ENCODE measurements around the gene PTPRG. TPM values are rescaled to one million over a fixed set of nuclear protein-coding genes. Genes with fewer than 3 reads are reported as not detected.

The PTPRG gene
- total and polyA plus RNA-seq, 2 of the 13 experiments (the other 11 are each of a cell fraction or from before 2014, with no cell fraction given): 8.0 to 25.3 TPM

DNA sequence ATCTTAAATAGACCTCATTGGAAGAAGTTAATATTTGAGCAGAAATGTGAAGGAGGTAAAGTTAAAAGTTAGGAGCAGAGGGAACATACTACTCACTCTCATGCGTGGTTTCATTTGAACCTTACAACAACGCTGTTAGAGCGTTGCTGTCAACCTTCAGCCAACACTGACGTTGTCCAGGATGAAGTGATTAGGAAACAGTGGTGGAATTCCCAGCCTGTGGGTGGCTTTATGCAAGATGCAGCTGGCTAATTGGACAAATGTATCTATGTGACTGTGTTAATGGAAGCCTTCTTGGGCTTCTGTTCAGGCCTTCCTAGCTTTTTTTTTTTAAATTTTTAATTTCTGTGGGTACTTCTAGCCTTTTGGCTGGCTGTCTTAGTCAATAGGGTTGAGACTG lies 40.5 kb downstream of the PTPRG start:
- ATAC-seq (no peak), DNase-seq (ENCODE audit: low spot score) (no peak), FAIRE-seq (no peak)
- in situ Hi-C loops (cut with HindIII; ENCODE audit: extremely low pct_ligation_motif_present, low pct_unique_long_range_greater_than_20kb) (no loop called here), intact Hi-C loops (cut with micrococcal nuclease; ENCODE audit: unreplicated experiment) (no loop called here)
- Histone ChIP-seq H3K79me2 (ENCODE audit: insufficient read depth, low read length) (peaks cover 26% of the 10 kb centered on the region), H3K27me3 (ENCODE audit: control insufficient read depth in 1 of 2, insufficient read depth in 2 of 2, low read length in 2 of 2) (no peaks in the 10 kb centered on the region), H3K9me3 (ENCODE audit: low read length) (no peaks in the 10 kb centered on the region), H2AFZ (ENCODE audit: low read length) (no peak overlapping the region), H3K9ac (ENCODE audit: insufficient read depth, low read depth, low read length) (no peak overlapping the region), H3K36me3 (replicated peaks in 1 of 2; ENCODE audit: control insufficient read depth in 1 of 2, insufficient read depth in 2 of 2, low read length in 2 of 2) (peaks cover 2 to 3% of the 10 kb centered on the region in 2 experiments; a peak in 1 of 5 replicates), H3K4me1 (ENCODE audit: insufficient read depth, low read length) (peaks cover 22% of the 10 kb centered on the region), H3K4me3 (replicated peaks in 1 of 3; ENCODE audit: insufficient read depth in 1 of 3, low read depth in 2 of 3, low read length in 3 of 3) (no peak overlapping the region), H4K20me1 (ENCODE audit: insufficient read depth, low read length) (peaks cover 5% of the 10 kb centered on the region; the same call in 1 of the 2 replicates), H3K4me2 (ENCODE audit: low read depth, low read length) (no peak overlapping the region), H3K27ac (ENCODE audit: extremely low read length, insufficient read depth, low read length) (no peak overlapping the region)
- ChIA-PET POLR2A (no interaction called here), CTCF (ENCODE audit: low intra/inter-chr PET ratio, low total read pairs) (no interaction called here)
- TF ChIP-seq ZNF430 (CRISPR knock-in tag; IDR thresholded peaks at IDR 0.05): no peak
- TF ChIP-seq ZNF329 (CRISPR knock-in tag; IDR thresholded peaks at IDR 0.05; ENCODE audit: low read depth): no peak
- TF ChIP-seq SKI (IDR thresholded peaks at IDR 0.05; ENCODE audit: partially characterized antibody): no peak
- TF ChIP-seq MATR3 (CRISPR knock-in tag; IDR thresholded peaks at IDR 0.05): no peak
- TF ChIP-seq CBFB (CRISPR knock-in tag; IDR thresholded peaks at IDR 0.05): no peak
- TF ChIP-seq SIX4 (CRISPR knock-in tag; IDR thresholded peaks at IDR 0.05): no peak
- no peak for TF ChIP-seq ZNF570 (CRISPR knock-in tag; IDR thresholded peaks at IDR 0.05; ENCODE audit: borderline replicate concordance)
- no peak for TF ChIP-seq ATF7 (IDR thresholded peaks at IDR 0.05)
- no peak for TF ChIP-seq ATF7 (CRISPR knock-in tag; IDR thresholded peaks at IDR 0.05)
- no peak for TF ChIP-seq ZBTB10 (CRISPR knock-in tag; IDR thresholded peaks at IDR 0.05; ENCODE audit: borderline replicate concordance)
- no peak for TF ChIP-seq ZNF564 (CRISPR knock-in tag; IDR thresholded peaks at IDR 0.05)
- no peak for TF ChIP-seq ZNF292 (CRISPR knock-in tag; IDR thresholded peaks at IDR 0.05; ENCODE audit: borderline replicate concordance, low read depth)
- TF ChIP-seq, protein P1, sequence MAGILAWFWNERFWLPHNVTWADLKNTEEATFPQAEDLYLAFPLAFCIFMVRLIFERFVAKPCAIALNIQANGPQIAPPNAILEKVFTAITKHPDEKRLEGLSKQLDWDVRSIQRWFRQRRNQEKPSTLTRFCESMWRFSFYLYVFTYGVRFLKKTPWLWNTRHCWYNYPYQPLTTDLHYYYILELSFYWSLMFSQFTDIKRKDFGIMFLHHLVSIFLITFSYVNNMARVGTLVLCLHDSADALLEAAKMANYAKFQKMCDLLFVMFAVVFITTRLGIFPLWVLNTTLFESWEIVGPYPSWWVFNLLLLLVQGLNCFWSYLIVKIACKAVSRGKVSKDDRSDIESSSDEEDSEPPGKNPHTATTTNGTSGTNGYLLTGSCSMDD (CRISPR knock-in tag; IDR thresholded peaks at IDR 0.05): no peak
- TF ChIP-seq KLF15 (CRISPR knock-in tag; IDR thresholded peaks at IDR 0.05; ENCODE audit: borderline replicate concordance): no peak
- no peak for TF ChIP-seq IKZF4 (CRISPR knock-in tag; IDR thresholded peaks at IDR 0.05; ENCODE audit: borderline replicate concordance, low read depth, not compliant biosample characterization)
- TF ChIP-seq E2F1 (CRISPR knock-in tag; IDR thresholded peaks at IDR 0.05): no peak
- TF ChIP-seq CBX5 (CRISPR knock-in tag; IDR thresholded peaks at IDR 0.05; ENCODE audit: borderline replicate concordance): no peak
- TF ChIP-seq ZMYM4 (CRISPR knock-in tag; IDR thresholded peaks at IDR 0.05): no peak
- TF ChIP-seq ZNF530 (CRISPR knock-in tag; IDR thresholded peaks at IDR 0.05; ENCODE audit: low read depth): no peak
- 90% methylated on average over 4 of the region's 4 CpGs for WGBS (ENCODE audit: low lambda C conversion rate)
- no TSS peak for BruUV-seq (replicated peaks)

All from HepG2 (cell line).